Left cardiac atrium (tissue), 4 donors: ENCODE data around the gene SLC35F5. TPM values are rescaled to one million over a fixed set of nuclear protein-coding genes. Genes with fewer than 3 reads are reported as not detected.
"Not testable (repeated sequence)": the region's sequence is repeated elsewhere in the genome, so short reads cannot be mapped to it uniquely, and the experiment has no call there.

Source experiments
- ATAC-seq, 2 donors: fragments of 200-7000 bp; cut with Tn5 transposase; one replicate each; pipeline ENCODE4 v1.9.1; 2020; ENCODE audit warnings: mild to moderate bottlenecking in 2 of 2, moderate library complexity in 2 of 2
- DNase-seq: peaks from one replicate; pipeline ENCODE4 v3.0.0-alpha.2; 2020
- intact Hi-C, 2 donors: fragments of 100-400 bp; cut with DNase I; formaldehyde crosslinking; loops; one replicate each; pipeline versions ENCODE4 v1.14.1 to v1.15.1; 2022 to 2023
- total RNA-seq, 2 donors: library from RNA; stranded (reverse); fragmentation: NEBNext Ultra II Directional; extraction: Animal tissue kit (Norgen Biotek cat#: 25700); gene quantifications; one replicate each; pipeline ENCODE4 v1.2.1, GENCODE V29; 2021
- donor health status: DM: no; HTN: yes; CAD: no.
- donor health status: DM: no; HTN: yes; CAD: no; lungs with severe emphysema.
- donor health status: DM: yes; HTN: yes; CAD: no.
- donor health status: Dilated cardiomyopathy.

Gene SLC35F5
- total RNA-seq, 2 donors from 2014 or later, result 48.5 to 62.2 TPM

- no peak for DNase-seq
- ATAC-seq, result no peak
- intact Hi-C loops, result no loop called here
Observed at GRCh38 chr2:113703386-113704299, 52.8 kb downstream of the SLC35F5 start.

DNA sequence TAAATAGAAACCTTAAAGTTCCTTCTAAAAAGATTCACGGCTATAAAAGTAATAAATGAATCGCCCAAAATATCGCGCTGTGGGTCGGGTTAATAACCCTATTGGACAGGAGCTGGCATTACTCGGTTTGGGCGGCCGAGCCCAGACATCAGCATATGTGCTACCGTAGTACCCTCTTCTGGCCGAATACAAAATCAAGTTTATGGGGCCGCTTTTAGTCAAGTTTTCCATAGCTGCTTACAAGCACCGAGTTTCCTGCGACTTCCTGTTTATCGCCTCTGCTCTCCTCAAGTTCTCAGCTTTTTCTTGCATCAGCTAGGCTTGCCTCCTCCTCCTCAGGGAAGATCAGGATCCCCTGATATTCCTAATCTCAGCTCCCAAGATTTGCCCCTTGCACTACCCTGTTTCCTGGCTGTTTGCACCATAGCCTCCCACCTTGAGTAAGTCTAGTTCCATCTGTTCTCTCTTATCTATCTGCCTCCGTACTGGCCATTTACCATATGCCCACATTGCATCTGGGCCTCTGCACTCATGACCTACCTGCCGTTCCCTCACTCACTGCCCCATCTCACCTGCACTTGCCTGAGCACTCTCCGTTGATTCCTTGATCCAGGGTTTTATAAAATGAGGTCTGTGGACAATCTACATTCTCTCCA, 56.1 kb downstream of the SLC35F5 start:
- ATAC-seq (peak; percentile 54 to 68), DNase-seq (peak; percentile 24)
- intact Hi-C loops, result no loop called here

DNA sequence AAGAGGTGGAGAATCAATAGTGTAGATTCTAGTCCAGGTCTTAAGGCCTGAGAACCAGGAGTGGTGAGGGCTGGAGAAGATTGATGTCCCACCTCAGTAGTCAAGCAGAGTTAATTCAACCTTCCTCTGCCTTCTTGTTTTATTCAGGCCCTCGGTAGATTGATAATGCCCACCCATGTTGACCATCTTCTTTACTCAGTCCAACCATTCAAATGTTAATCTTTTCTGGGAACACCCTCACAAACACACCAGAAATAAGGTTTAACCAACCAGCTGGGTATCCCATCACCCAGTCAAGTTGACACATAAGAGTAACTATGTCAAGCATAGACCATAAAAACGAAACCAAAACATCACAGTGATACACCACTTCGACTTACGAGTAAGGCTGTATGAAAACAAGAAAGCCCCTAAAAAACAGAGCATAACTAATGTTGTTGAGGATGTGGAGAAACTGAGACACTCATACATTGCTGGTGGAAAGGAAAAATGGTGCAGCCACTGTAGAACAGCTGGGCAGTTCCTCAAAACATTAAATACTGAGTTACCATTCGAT, 57.5 kb downstream of the SLC35F5 start:
- DNase-seq (no peak), ATAC-seq (no peak)
- intact Hi-C loops, result no loop called here

DNA sequence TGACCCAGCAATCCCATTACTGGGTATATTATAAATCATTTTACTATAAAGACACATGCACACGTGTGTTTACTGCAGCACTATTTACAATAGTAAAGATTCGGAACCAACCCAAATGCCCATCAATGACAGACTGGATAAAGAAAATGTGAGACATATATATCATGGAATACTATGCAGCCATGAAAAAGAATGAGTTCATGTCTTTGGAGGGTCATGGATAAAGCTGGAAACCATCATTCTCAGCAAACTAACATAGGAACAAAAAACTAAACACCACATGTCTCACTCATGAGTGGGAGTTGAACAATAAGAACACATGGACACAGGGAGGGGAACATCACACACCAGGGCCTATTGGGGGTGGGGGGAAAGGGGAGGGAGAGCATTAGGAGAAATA, 58.2 kb downstream of the SLC35F5 start:
- intact Hi-C loops, DNase-seq, ATAC-seq: not testable (repeated sequence)

DNA sequence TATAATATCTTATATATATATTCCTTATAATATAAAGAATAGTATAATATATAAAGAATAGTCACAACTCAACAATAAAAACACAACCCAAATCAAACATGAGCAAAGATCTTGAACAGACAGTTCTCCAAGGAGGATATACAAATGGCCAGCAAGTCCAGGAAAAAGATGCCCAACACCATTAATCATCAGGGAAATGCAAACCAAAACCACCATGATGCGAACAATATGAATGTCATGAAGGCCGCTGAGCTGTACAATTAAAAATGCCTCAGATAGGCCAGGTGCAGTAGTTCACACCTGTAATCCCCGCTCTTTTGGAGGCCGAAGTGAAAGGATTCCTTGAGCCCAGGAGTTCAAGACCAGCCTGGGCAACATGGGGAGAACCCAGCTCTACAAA, 58.9 kb downstream of the SLC35F5 start:
- ATAC-seq (no peak), DNase-seq (no peak)
- intact Hi-C loops, result no loop called here

DNA sequence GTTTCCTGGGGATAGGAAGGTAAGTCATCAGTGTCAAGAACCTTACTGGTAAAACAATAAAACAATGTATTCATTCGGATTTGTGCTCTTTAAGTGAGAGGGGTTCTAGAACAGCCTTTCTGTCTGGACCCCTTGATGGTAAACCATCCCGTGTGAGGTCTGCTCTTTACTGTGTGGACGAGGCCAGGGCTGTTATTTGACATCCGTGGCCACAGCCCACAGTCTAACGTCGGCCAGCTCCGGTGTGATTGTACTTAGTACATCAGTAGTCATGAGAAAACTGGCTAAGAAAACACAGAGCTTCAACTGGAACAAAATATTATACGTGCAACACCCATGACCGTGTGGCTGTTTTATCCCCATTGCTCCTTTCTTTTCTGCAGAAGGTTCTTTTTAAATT, 62.0 kb downstream of the SLC35F5 start:
- ATAC-seq (peak in 1 of 2 donors; percentile 44), DNase-seq (no peak)
- intact Hi-C loops, result no loop called here

- DNase-seq, result no peak
- intact Hi-C loops, result no loop called here
Observed at GRCh38 chr2:113692698-113693428, 63.6 kb downstream of the SLC35F5 start.

GRCh38 chr2:113690871-113691270, 65.6 kb downstream of the SLC35F5 start:
- ATAC-seq, DNase-seq, intact Hi-C loops: not testable (repeated sequence)

More at GRCh38 chr2:113692698-113693428, 63.6 kb downstream of the SLC35F5 start:
- no peak for ATAC-seq

DNA sequence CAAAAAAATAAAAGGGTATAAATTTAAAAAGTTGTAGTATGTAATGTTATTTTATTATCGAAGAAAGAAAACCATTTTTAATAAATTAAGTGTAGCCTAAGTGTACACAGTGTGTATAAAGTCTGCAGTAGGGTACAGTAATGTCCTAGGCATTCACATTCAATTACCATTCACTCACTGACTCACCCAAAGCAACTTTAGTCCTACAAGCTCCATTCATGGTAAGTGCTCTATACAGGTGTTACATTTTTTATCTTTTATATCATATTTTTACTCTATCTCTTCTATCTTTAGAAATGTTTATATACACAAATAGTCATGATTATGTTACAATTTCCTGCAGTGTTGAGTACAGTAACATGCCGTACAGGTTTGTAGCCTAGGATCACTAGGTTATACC, 69.9 kb downstream of the SLC35F5 start:
- no peak for DNase-seq
- intact Hi-C loops, result no loop called here
- ATAC-seq, result no peak

DNA sequence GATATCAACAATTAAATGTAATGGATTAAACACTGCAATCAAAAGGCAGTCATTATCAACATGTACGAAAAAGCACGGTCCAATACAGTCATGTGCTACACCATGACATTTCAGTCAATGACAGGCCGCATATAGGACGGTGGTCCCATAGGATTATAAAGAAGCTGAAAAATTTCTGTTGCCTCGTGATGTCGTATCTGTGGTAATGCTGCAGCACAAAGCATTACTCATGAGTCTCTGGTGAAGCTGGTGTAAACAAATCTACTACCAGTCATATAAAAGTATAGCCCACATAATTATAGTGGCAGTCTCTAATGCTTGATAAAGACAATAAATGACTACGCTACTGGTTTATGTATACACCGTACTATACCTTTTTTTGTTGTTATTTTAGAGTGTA, 71.0 kb downstream of the SLC35F5 start:
- DNase-seq, result no peak
- no peak for ATAC-seq
- intact Hi-C loops, result no loop called here

- no peak for DNase-seq
- no peak for ATAC-seq
- intact Hi-C loops, result no loop called here
Observed at GRCh38 chr2:113679457-113679856, 77.0 kb downstream of the SLC35F5 start.

DNA sequence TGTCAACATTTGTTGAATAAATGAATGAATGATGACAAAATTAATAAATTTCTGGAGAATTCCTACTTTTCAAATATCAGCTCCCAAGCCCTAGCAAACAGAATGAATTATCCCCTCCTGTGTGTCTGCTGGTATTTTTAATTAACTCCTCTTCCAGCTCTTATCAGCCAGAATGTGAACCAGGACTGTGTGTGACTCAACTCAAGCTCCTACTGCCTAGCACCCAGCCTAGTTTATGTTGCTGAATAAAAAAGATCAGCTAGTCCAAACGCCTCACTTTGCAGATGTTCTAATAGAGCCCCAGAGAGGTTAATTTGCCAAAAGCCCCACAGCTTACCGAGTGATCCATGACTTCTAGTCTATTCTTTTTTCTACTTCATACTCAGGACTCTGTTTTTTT, 79.1 kb downstream of the SLC35F5 start:
- DNase-seq (no peak), ATAC-seq (peak in 1 of 2 donors; percentile 87)
- intact Hi-C loops, result no loop called here

DNA sequence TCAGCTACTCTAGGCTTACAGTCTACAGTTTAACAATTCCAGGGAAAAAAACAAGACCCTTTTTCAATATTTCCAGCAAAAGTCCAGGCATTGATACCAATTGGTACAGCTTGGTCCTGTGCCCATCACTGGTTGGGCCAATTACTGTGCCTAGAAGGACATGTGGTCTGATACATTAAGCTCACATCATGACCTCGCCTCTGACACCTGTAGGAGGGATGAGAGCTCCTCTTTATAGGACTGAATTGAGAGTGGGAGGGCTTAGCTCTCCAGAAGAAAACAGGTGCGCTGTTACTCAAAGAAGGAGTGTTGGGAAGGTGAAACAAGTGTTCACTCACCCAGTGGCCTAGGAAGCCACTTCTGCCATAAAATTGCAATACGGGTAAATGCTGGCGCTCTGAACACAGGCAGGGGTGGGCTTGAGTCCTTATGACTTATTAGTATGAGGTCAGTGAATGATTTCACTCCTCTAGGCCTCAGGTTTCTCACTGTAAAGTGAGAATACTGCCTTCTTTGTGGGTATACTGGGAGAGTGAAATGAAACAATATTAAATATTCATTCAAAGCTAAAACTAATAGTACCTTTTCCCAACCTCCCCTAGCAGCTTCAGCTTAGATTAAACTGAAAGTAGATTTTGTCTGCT, 79.7 kb downstream of the SLC35F5 start:
- DNase-seq, result no peak
- intact Hi-C loops, result no loop called here
- ATAC-seq, result no peak

- ATAC-seq (peak; percentile 66 to 70), DNase-seq (peak; percentile 50)
- intact Hi-C loops, result no loop called here
Observed at GRCh38 chr2:113675875-113676274, 80.6 kb downstream of the SLC35F5 start.

DNA sequence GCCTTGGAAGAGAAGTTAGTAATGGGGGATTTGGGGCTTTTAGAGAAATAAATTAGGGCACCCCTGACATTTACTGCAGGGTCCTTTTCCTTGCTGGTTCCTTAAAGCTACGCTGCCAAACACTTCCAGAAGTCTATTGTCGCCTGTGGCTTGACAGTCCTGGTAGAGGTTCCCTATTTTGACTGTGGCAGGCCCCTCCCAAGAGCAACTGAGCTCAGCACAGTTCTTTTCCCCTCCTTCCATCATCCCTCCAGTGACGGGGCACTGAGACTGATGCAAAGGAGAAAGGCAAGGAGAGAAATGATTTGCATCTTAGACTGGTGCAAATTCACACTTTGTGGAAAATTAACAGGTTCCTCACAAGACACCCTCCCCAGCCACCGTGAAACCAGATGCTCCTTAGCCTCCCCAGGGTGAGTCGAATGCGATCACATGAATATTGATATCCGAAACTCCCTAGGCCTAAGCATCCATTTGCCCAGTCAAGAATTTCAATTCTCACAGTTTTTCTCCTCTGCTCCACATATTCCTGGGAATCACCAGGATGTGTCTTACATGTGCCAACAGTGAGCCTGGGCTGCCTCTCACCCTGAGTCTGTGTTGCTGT, 84.0 kb downstream of the SLC35F5 start:
- DNase-seq (no peak), ATAC-seq (no peak)
- intact Hi-C loops, result no loop called here

GRCh38 chr2:113669013-113669412, 87.4 kb downstream of the SLC35F5 start:
- DNase-seq, intact Hi-C loops, ATAC-seq: not testable (repeated sequence)

DNA sequence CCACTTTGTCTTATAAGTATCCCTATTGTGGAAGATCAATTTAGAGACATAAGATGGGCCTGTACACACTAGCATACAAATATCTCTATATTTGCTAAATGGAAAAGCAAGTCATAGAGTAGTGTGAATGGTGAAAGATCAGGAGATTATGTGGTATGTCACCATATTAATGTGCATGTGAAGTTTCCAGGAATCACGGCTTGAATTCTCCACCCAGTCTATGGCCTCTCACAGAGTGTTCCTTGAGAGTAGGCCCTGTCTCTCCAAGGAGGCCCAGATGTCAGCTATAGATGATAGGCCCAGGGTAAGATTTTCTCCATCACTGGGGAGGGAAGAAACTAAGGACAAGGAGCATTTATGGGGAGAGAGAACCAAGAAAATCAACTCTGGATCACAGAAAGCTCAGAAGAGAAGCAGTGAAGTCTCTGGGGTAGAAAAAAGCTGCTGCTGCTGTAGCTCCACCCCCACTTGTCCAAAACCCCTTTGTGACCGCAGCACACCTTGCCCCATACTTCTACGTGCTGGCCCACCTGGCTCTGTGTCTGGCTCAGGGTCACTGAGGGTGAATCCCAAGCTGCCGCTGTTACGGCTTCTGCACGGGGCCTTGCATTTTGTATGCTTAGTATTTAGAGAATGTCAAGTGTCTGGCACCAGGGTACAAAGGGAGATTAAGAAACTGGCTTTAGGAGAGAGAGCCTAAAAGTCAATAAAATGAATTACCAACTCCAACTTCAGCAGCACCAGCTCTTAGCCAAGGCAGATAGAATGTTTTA, 91.5 kb downstream of the SLC35F5 start:
- intact Hi-C loops, DNase-seq: not testable (repeated sequence)
- ATAC-seq, result peak in 1 of 2 donors; percentile 18
